HCT116 (cell line): Measurements from ENCODE around the gene EXOSC10. TPM values are rescaled to one million over a fixed set of nuclear protein-coding genes. Genes with fewer than 3 reads are reported as not detected.

ENCODE experiments used
- ATAC-seq: fragments of 200-7000 bp; cut with Tn5 transposase; 2 replicates; pipeline ENCODE4 v1.9.1; 2020; ENCODE audit warnings: mild to moderate bottlenecking, moderate library complexity
- BruUV-seq: library from RNA; stranded (reverse); fragments of 400-500 nt; replicated peaks from 2 replicates; lab custom pipeline; 2021; lab: Mats Ljungman, UMichigan
- CTCF ChIA-PET: fragments of 300-600 bp; sonication (Branson Sonifier 250); formaldehyde crosslinking; loops from one replicate; lab custom pipeline; 2021; ENCODE audit warnings: antibody characterized with exemption; lab: Charles Lee
- POLR2A ChIA-PET: fragments of 300-600, 350-600 bp; sonication (Branson Sonifier 250); formaldehyde crosslinking; loops from one replicate; lab custom pipeline; 2021; ENCODE audit warnings: antibody characterized with exemption; lab: Charles Lee
- RAD21 ChIA-PET, 2 experiments: fragments of 300-600 bp; sonication (Branson Sonifier 250); formaldehyde crosslinking; loops; one replicate each; lab custom pipeline; 2023; ENCODE audit warnings: low total read pairs in 2 of 2; ENCODE audit not compliant: uncharacterized antibody in 2 of 2, unreplicated experiment in 2 of 2, low non-redundant PET in 1 of 2; lab: Charles Lee
- DNase-seq: peaks from one replicate; pipeline ENCODE4 v3.0.0-alpha.2; 2010; ENCODE audit warnings: low read depth, low spot score
- H2AFZ ChIP-seq: fragments of 200-600 bp; shearing (Covaris generic), sonication (generic); 2 replicates; pipeline ENCODE4 v1.6.1; 2017; ENCODE audit warnings: low read depth, mixed run types, mixed read lengths, antibody characterized with exemption, low read length; ENCODE audit not compliant: poor library complexity, severe bottlenecking
- H3K27ac ChIP-seq: 2 replicates; pipeline ENCODE4 v1.5.1; 2012; ENCODE audit warnings: low read depth, low read length
- H3K27me3 ChIP-seq: fragments of 200-600 bp; sonication (generic); 2 replicates; pipeline ENCODE4 v1.6.1; 2016; ENCODE audit warnings: mixed run types, low read length, mixed read lengths; ENCODE audit not compliant: insufficient read depth
- H3K36me3 ChIP-seq, 2 experiments: fragments of 200-500 bp in 1 of 2; fragments of 200-600 bp in 1 of 2; sonication (Bioruptor generic) in 1 of 2; sonication (generic) in 1 of 2; 2 replicates each; pipeline versions ENCODE4 v1.5.1 to v1.6.1; 2014 to 2016; ENCODE audit warnings: low read length in 2 of 2, inconsistent platforms in 1 of 2, mixed read lengths in 1 of 2, mixed run types in 1 of 2; ENCODE audit not compliant: insufficient read depth in 2 of 2, control insufficient read depth in 1 of 2
- H3K4me1 ChIP-seq, 2 experiments: fragments of 200-600 bp in 1 of 2; sonication (generic) in 1 of 2; 2 replicates each; pipeline versions ENCODE4 v1.5.1 to v1.6.1; 2012 to 2017; ENCODE audit warnings: low read length in 2 of 2, inconsistent platforms in 1 of 2, mild to moderate bottlenecking in 1 of 2, mixed read lengths in 1 of 2, mixed run types in 1 of 2, moderate library complexity in 1 of 2; ENCODE audit not compliant: insufficient read depth in 2 of 2, control insufficient read depth in 1 of 2
- H3K4me2 ChIP-seq: fragments of 200-600 bp; sonication (generic); 2 replicates; pipeline ENCODE4 v1.6.1; 2017; ENCODE audit warnings: mixed run types, low read length, mixed read lengths
- H3K4me3 ChIP-seq, 2 experiments: fragments of 200-600 bp in 1 of 2; sonication (generic) in 1 of 2; replicated peaks in 1 of 2; 2 replicates each; pipeline ENCODE4 v1.5.1; 2011 to 2016; ENCODE audit warnings: low read length in 2 of 2, control low read depth in 1 of 2, low read depth in 1 of 2, mild to moderate bottlenecking in 1 of 2, mixed read lengths in 1 of 2, mixed run types in 1 of 2
- H3K79me2 ChIP-seq: fragments of 200-600 bp; sonication (generic); 2 replicates; pipeline ENCODE4 v1.6.1; 2017; ENCODE audit warnings: mild to moderate bottlenecking, mixed run types, low read length, moderate library complexity, mixed read lengths; ENCODE audit not compliant: insufficient read depth
- H3K9ac ChIP-seq: fragments of 200-600 bp; sonication (generic); 2 replicates; pipeline ENCODE4 v1.6.1; 2016; ENCODE audit warnings: low read length, mixed read lengths
- H3K9me2 ChIP-seq: fragments of 200-600 bp; sonication (generic), shearing (Covaris generic); 2 replicates; pipeline ENCODE4 v1.6.1; 2017; ENCODE audit warnings: mixed run types, mild to moderate bottlenecking, moderate library complexity; ENCODE audit not compliant: insufficient read depth
- H3K9me3 ChIP-seq, 2 experiments: fragments of 200-500 bp in 1 of 2; fragments of 200-600 bp in 1 of 2; sonication (Bioruptor generic) in 1 of 2; sonication (generic) in 1 of 2; 2 replicates each; pipeline ENCODE4 v1.6.1; 2014 to 2017; ENCODE audit warnings: low read length in 2 of 2, mixed read lengths in 2 of 2, inconsistent platforms in 1 of 2, low read depth in 1 of 2, mild to moderate bottlenecking in 1 of 2, mixed run types in 1 of 2, moderate library complexity in 1 of 2; ENCODE audit not compliant: control insufficient read depth in 1 of 2, insufficient read depth in 1 of 2
- H4K20me1 ChIP-seq: fragments of 200-600 bp; sonication (generic), shearing (Covaris generic); 2 replicates; pipeline ENCODE4 v1.6.1; 2017; ENCODE audit warnings: mixed run types, mild to moderate bottlenecking, moderate library complexity; ENCODE audit not compliant: insufficient read depth
- CEBPB ChIP-seq: IDR thresholded peaks from 2 replicates; pipeline ENCODE4 v1.6.1; 2012; ENCODE audit warnings: low read depth
- YY1 ChIP-seq: IDR thresholded peaks from 2 replicates; pipeline ENCODE4 v1.6.1; 2011; ENCODE audit warnings: low read length, low read depth, moderate library complexity, mild to moderate bottlenecking; ENCODE audit not compliant: insufficient replicate concordance; ENCODE audit errors: extremely low read depth
- intact Hi-C: fragments of 100-400 bp; cut with micrococcal nuclease; formaldehyde crosslinking; loops from 2 replicates; pipeline ENCODE4 v1.10.0; 2022
- total RNA-seq: library from RNA; stranded (reverse); gene quantifications from one replicate; pipeline ENCODE4 v1.2.1, GENCODE V29; 2021; ENCODE audit not compliant: unreplicated experiment

Gene EXOSC10
- total RNA-seq, 1 experiment from 2014 or later, result 80.7 TPM

DNA sequence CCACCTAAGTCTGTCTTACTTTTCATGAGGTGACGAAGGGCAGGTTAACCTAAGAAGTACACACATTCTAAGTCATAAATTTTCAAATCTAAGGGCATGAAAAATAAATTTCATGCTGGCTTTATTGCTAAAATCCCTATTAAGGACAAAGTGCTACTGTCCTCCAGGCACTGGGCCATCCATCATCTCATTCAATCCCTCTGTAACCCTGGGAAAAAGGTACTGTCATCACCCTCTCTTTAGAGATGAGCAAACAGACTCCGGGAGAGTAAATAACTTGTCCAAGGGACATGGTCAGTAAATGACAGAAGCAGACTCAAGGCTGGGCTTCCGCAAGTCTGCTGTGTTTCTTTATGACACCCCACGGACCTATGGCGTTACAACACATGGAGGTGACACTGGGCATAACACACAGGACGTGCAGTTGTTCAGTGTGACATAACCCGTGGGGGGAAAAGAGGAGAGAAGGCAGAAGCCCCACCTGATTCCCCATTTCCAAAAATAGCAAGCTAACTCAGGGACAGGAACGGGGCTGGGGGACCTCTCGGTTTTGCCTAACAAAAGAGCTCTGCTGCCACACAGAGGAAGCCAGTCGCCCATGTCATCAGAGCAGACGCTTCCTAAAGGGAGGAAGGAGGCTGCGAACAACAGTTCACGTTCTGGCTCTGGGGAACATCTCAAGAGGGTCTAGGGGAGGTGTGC lies 27.3 kb downstream of the EXOSC10 start:
- no peak for ATAC-seq
- TF ChIP-seq CEBPB, result no peak
- TF ChIP-seq, all 23 proteins: peak for 0
- H3K79me2 ChIP-seq, result no peaks in the 10 kb centered on the region
- no peak overlapping the region for H3K4me3 ChIP-seq
- POLR2A ChIA-PET, result interaction anchor here (1.4 kb wide), 1 partner anchor 27 kb away, joined by 3 read pairs; the partner anchor contains the start of gene EXOSC10
- peaks cover 66 to 83% of the 10 kb centered on the region in 2 experiments for H3K36me3 ChIP-seq
- no peaks in the 10 kb centered on the region for H3K4me1 ChIP-seq
- no peak overlapping the region for H2AFZ ChIP-seq
- no TSS peak for BruUV-seq
- no peaks in the 10 kb centered on the region for H3K9me2 ChIP-seq
- no peaks in the 10 kb centered on the region for H3K9me3 ChIP-seq
- no peak overlapping the region for H3K9ac ChIP-seq
- no peak for DNase-seq
- no peak overlapping the region for H3K27ac ChIP-seq
- CTCF ChIA-PET, result no interaction called here
- no peak overlapping the region for H3K4me2 ChIP-seq
- intact Hi-C loops, result no loop called here
- no peaks in the 10 kb centered on the region for H3K27me3 ChIP-seq
- RAD21 ChIA-PET, result no interaction called here
- no peaks in the 10 kb centered on the region for H4K20me1 ChIP-seq

DNA sequence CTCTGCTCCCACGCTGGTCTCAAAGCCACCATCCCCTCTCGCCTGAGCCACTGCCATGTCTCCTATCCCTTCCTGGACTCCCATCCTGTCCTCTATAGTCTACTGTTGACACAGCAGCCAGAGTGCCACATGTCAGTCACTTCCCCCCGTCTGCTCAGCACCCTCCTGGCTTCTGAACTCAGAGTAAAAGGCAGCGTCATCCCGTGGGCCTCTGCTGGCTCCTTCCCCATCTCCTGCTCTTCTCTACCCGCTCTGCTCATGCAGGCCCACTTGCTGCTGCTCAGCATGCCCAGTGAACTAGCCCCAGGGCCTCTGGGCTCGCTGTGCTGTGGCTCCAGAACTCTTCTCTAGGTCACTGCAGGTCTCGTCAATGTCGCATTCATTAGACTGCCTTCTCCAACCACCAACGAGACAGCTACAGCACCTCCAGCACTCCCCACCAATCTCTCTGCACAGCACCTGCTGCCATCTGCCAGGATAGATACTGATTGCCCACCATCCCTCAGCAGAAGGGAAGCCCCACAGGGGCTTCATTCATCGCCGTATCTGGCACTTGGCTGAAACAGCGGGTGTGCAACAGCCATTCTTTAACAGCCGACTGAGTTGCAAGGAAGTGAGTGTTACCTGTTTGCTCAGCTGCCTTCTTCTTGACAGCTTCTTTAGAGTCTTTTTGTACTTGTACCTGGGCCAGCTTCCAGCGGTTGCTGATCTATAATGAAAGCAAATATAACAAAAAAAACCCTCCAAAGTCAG lies 28.0 kb downstream of the EXOSC10 start:
- Histone ChIP-seq H3K9ac (no peak overlapping the region), H3K79me2 (no peaks in the 10 kb centered on the region), H3K4me1 (no peaks in the 10 kb centered on the region), H3K9me3 (no peaks in the 10 kb centered on the region), H3K4me3 (no peak overlapping the region), H4K20me1 (no peaks in the 10 kb centered on the region), H3K27me3 (no peaks in the 10 kb centered on the region)
- POLR2A ChIA-PET, result interaction anchor here (1.4 kb wide), 1 partner anchor 28 kb away, joined by 3 read pairs; the partner anchor contains the start of gene EXOSC10
- no peak for DNase-seq
- intact Hi-C loops, result no loop called here
- TF ChIP-seq CEBPB (no peak), YY1 (no peak)
- TF ChIP-seq, all 23 proteins: peak for 0
- ChIA-PET CTCF (no interaction called here), RAD21 (no interaction called here)
- no peak overlapping the region for H3K27ac ChIP-seq
- H2AFZ ChIP-seq, result no peak overlapping the region
- no peaks in the 10 kb centered on the region for H3K9me2 ChIP-seq
- BruUV-seq, result no TSS peak
- H3K4me2 ChIP-seq, result no peak overlapping the region
- peaks cover 61 to 79% of the 10 kb centered on the region in 2 experiments for H3K36me3 ChIP-seq
- ATAC-seq, result no peak
